Activated CD8-positive, alpha-beta memory T cell treated with anti-CD3 and anti-CD28 coated beads, Interleukin-2, amount 50 U/mL, for 4 hours (primary cell): Measurements from ENCODE around the gene TFDP1.

Experiments
- DNase-seq: peaks from one replicate; pipeline ENCODE4 v3.0.0-alpha.2; 2020

TFDP1 gene

GRCh38 chr13:113584205-113584869, at the start of gene TFDP1:
Gene TFDP1, plus strand, starts transcription at chr13:113584753. Its CDS starts 1,085 bp downstream, at chr13:113585838.
- peak; percentile 41 for DNase-seq

- DNase-seq: no peak
Observed at GRCh38 chr13:113535381-113535781, 49.2 kb upstream of the TFDP1 start.

GRCh38 chr13:113536461-113537110, 48.0 kb upstream of the TFDP1 start:
- DNase-seq: no peak

- no peak for DNase-seq
Observed at GRCh38 chr13:113537205-113537604, 47.3 kb upstream of the TFDP1 start.

GRCh38 chr13:113537909-113538688, 46.5 kb upstream of the TFDP1 start:
- DNase-seq: no peak

GRCh38 chr13:113538689-113539058, 45.9 kb upstream of the TFDP1 start:
- no peak for DNase-seq

GRCh38 chr13:113539176-113539575, 45.4 kb upstream of the TFDP1 start:
- DNase-seq: no peak

- no peak for DNase-seq
Observed at GRCh38 chr13:113539822-113540221, 44.7 kb upstream of the TFDP1 start.

- no peak for DNase-seq
Observed at GRCh38 chr13:113540523-113540922, 44.0 kb upstream of the TFDP1 start.

- no peak for DNase-seq
Observed at GRCh38 chr13:113542751-113543424, 41.7 kb upstream of the TFDP1 start.

- DNase-seq: no peak
Observed at GRCh38 chr13:113544071-113544891, 40.3 kb upstream of the TFDP1 start.

GRCh38 chr13:113544896-113545295, 39.7 kb upstream of the TFDP1 start:
- DNase-seq: no peak

GRCh38 chr13:113545455-113545930, 39.1 kb upstream of the TFDP1 start:
- no peak for DNase-seq

GRCh38 chr13:113545931-113546516, 38.5 kb upstream of the TFDP1 start:
- DNase-seq: no peak

GRCh38 chr13:113546571-113547237, 37.8 kb upstream of the TFDP1 start:
- no peak for DNase-seq

GRCh38 chr13:113547238-113547971, 37.1 kb upstream of the TFDP1 start:
- DNase-seq: no peak

GRCh38 chr13:113548171-113548641, 36.3 kb upstream of the TFDP1 start:
- no peak for DNase-seq

- no peak for DNase-seq
Observed at GRCh38 chr13:113548778-113549621, 35.6 kb upstream of the TFDP1 start.

- DNase-seq: no peak
Observed at GRCh38 chr13:113550453-113550852, 34.1 kb upstream of the TFDP1 start.
